Neuronal stem cell (in vitro differentiated cells): ENCODE results near the gene ZNF423.
A peak's percentile ranks its signal among the peaks of the same experiment; 100 is the strongest.

Experiments used
- DNase-seq: peaks from one replicate; pipeline ENCODE4 v3.0.0-alpha.2; 2013; ENCODE audit warnings: low spot score
- H2AFZ ChIP-seq: one replicate; pipeline ENCODE4 v1.6.1; 2013; ENCODE audit warnings: mild to moderate bottlenecking, low read length, inconsistent platforms
- H2AK5ac ChIP-seq: 2 replicates; pipeline ENCODE4 v1.6.1; 2013; ENCODE audit warnings: low read depth, mild to moderate bottlenecking, inconsistent platforms, low read length, moderate library complexity, mixed read lengths
- H2BK120ac ChIP-seq: 2 replicates; pipeline ENCODE4 v1.6.1; 2013; ENCODE audit warnings: low read depth, mild to moderate bottlenecking, inconsistent platforms, low read length, moderate library complexity, mixed read lengths
- H2BK12ac ChIP-seq: one replicate; pipeline ENCODE4 v1.6.1; 2013; ENCODE audit warnings: low read length, inconsistent platforms
- H2BK15ac ChIP-seq: 2 replicates; pipeline ENCODE4 v1.6.1; 2013; ENCODE audit warnings: mild to moderate bottlenecking, low read length, inconsistent platforms, mixed read lengths
- H2BK5ac ChIP-seq: one replicate; pipeline ENCODE4 v1.6.1; 2013; ENCODE audit warnings: inconsistent platforms, mild to moderate bottlenecking, low read length, moderate library complexity
- H3K14ac ChIP-seq: one replicate; pipeline ENCODE4 v1.6.1; 2013; ENCODE audit warnings: low read length, inconsistent platforms
- H3K18ac ChIP-seq: 2 replicates; pipeline ENCODE4 v1.6.1; 2013; ENCODE audit warnings: low read length, inconsistent platforms
- H3K23ac ChIP-seq: 2 replicates; pipeline ENCODE4 v1.6.1; 2013; ENCODE audit warnings: low read depth, mild to moderate bottlenecking, mixed read lengths, low read length, inconsistent platforms; ENCODE audit not compliant: poor library complexity
- H3K27ac ChIP-seq: replicated peaks from 3 replicates; pipeline ENCODE4 v1.5.1; 2013; ENCODE audit warnings: low read length, inconsistent platforms
- H3K27me3 ChIP-seq, 3 experiments: 2 replicates each; pipeline ENCODE4 v1.6.1; 2013; ENCODE audit warnings: low read length in 3 of 3, mild to moderate bottlenecking in 2 of 3, inconsistent platforms in 1 of 3, low read depth in 1 of 3, mixed read lengths in 1 of 3, moderate library complexity in 1 of 3; ENCODE audit not compliant: control insufficient read depth in 3 of 3, insufficient read depth in 3 of 3
- H3K36me3 ChIP-seq, 2 donors: replicated peaks in 1 of 2; 2 replicates each; pipeline ENCODE4 v1.6.1; 2013; ENCODE audit warnings: low read length in 2 of 2; ENCODE audit not compliant: control insufficient read depth in 2 of 2, insufficient read depth in 2 of 2
- H3K4ac ChIP-seq: 2 replicates; pipeline ENCODE4 v1.6.1; 2013; ENCODE audit warnings: inconsistent platforms, mild to moderate bottlenecking, low read length, moderate library complexity
- H3K4me1 ChIP-seq, 2 donors: 1 replicate in 1 of 2; 2 replicates in 1 of 2; pipeline ENCODE4 v1.6.1; 2013; ENCODE audit warnings: low read length in 2 of 2, low read depth in 1 of 2; ENCODE audit not compliant: control insufficient read depth in 2 of 2, insufficient read depth in 1 of 2
- H3K4me2 ChIP-seq: one replicate; pipeline ENCODE4 v1.6.1; 2013; ENCODE audit warnings: mild to moderate bottlenecking, low read length, inconsistent platforms; ENCODE audit not compliant: insufficient read depth, poor library complexity, severe bottlenecking
- H3K4me3 ChIP-seq, 2 donors: 2 replicates each; pipeline ENCODE4 v1.5.1; 2013; ENCODE audit warnings: low read length in 2 of 2, mild to moderate bottlenecking in 2 of 2, inconsistent platforms in 1 of 2, moderate library complexity in 1 of 2
- H3K79me1 ChIP-seq: one replicate; pipeline ENCODE4 v1.6.1; 2013; ENCODE audit warnings: low read depth, mild to moderate bottlenecking, inconsistent platforms, low read length, moderate library complexity
- H3K9ac ChIP-seq: one replicate; pipeline ENCODE4 v1.6.1; 2013; ENCODE audit warnings: mild to moderate bottlenecking, low read depth, low read length, inconsistent platforms; ENCODE audit not compliant: poor library complexity
- H3K9me3 ChIP-seq, 2 donors: replicated peaks in 1 of 2; 2 replicates each; pipeline versions ENCODE3 to v1.6.1; 2013; ENCODE audit warnings: low read length in 2 of 2, mild to moderate bottlenecking in 2 of 2, inconsistent platforms in 1 of 2, low read depth in 1 of 2, mixed read lengths in 1 of 2, moderate library complexity in 1 of 2; ENCODE audit not compliant: control insufficient read depth in 2 of 2, insufficient read depth in 1 of 2
- H4K8ac ChIP-seq: one replicate; pipeline ENCODE4 v1.6.1; 2013; ENCODE audit warnings: low read depth, mild to moderate bottlenecking, inconsistent platforms, low read length, moderate library complexity
- H4K91ac ChIP-seq: one replicate; pipeline ENCODE4 v1.6.1; 2013; ENCODE audit warnings: low read length, low read depth, mild to moderate bottlenecking, inconsistent platforms; ENCODE audit not compliant: poor library complexity
- WGBS, 2 donors: extraction: QIAGEN DNeasy Blood & Tissue Kit; methylation state at CpG; one replicate each; pipeline ENCODE4 v1.1.7; 2013; ENCODE audit warnings: missing lambda C conversion rate in 2 of 2, mixed read lengths in 1 of 2; ENCODE audit not compliant: insufficient read length in 2 of 2, insufficient replicate concordance in 1 of 2; ENCODE audit errors: extremely low coverage in 2 of 2; 5-methylcytosine and 5-hydroxymethylcytosine counted together

Gene ZNF423

GRCh38 chr16:49484451-49484849 lies 371.5 kb downstream of the ZNF423 start:
- H3K14ac ChIP-seq: no peak overlapping the region
- no peak overlapping the region for H3K4ac ChIP-seq
- no peak overlapping the region for H3K9ac ChIP-seq
- H2AK5ac ChIP-seq: no peak overlapping the region
- H3K27ac ChIP-seq: no peak overlapping the region
- H3K18ac ChIP-seq: no peak overlapping the region
- H2BK15ac ChIP-seq: no peak overlapping the region
- H3K27me3 ChIP-seq: peaks cover 0 to 4% (median 3%) of the 10 kb centered on the region in 3 experiments
- no peak overlapping the region for H3K4me2 ChIP-seq
- H3K4me3 ChIP-seq: no peak overlapping the region
- no peak overlapping the region for H2BK12ac ChIP-seq
- peaks cover 0 to 17% of the 10 kb centered on the region in 2 donors for H3K36me3 ChIP-seq
- no peak overlapping the region for H3K23ac ChIP-seq
- H3K9me3 ChIP-seq: peaks cover 0 to 4% of the 10 kb centered on the region in 2 donors
- no peak overlapping the region for H4K91ac ChIP-seq
- WGBS, 2 donors: no CpG with 5 or more reads among the region's 18 CpGs
- H4K8ac ChIP-seq: no peak overlapping the region
- no peaks in the 10 kb centered on the region for H3K79me1 ChIP-seq
- no peak overlapping the region for H2BK120ac ChIP-seq
- H3K4me1 ChIP-seq: no peaks in the 10 kb centered on the region
- DNase-seq: peak; percentile 42
- H2AFZ ChIP-seq: no peak overlapping the region
- H2BK5ac ChIP-seq: no peak overlapping the region

- H3K27ac ChIP-seq: no peak overlapping the region
- no peak overlapping the region for H2BK5ac ChIP-seq
- H3K79me1 ChIP-seq: no peaks in the 10 kb centered on the region
- peaks cover 0 to 4% of the 10 kb centered on the region in 2 donors for H3K9me3 ChIP-seq
- peak overlapping the region; percentile 33 for H3K18ac ChIP-seq
- H2AFZ ChIP-seq: no peak overlapping the region
- H4K91ac ChIP-seq: no peak overlapping the region
- WGBS, 2 donors: no CpG with 5 or more reads among the region's 22 CpGs
- H4K8ac ChIP-seq: no peak overlapping the region
- no peak overlapping the region for H3K9ac ChIP-seq
- no peak for DNase-seq
- peaks cover 0 to 12% of the 10 kb centered on the region in 2 donors for H3K36me3 ChIP-seq
- peak overlapping the region; percentile 85 for H2AK5ac ChIP-seq
- H3K14ac ChIP-seq: no peak overlapping the region
- no peak overlapping the region for H3K4me2 ChIP-seq
- no peak overlapping the region for H2BK15ac ChIP-seq
- H3K4ac ChIP-seq: no peak overlapping the region
- H3K23ac ChIP-seq: no peak overlapping the region
- H2BK12ac ChIP-seq: no peak overlapping the region
- H3K27me3 ChIP-seq: peaks cover 0 to 4% (median 3%) of the 10 kb centered on the region in 3 experiments
- H3K4me3 ChIP-seq: no peak overlapping the region
- no peaks in the 10 kb centered on the region for H3K4me1 ChIP-seq
- no peak overlapping the region for H2BK120ac ChIP-seq
Measured at GRCh38 chr16:49483651-49484450, 372.1 kb downstream of the ZNF423 start.

DNA sequence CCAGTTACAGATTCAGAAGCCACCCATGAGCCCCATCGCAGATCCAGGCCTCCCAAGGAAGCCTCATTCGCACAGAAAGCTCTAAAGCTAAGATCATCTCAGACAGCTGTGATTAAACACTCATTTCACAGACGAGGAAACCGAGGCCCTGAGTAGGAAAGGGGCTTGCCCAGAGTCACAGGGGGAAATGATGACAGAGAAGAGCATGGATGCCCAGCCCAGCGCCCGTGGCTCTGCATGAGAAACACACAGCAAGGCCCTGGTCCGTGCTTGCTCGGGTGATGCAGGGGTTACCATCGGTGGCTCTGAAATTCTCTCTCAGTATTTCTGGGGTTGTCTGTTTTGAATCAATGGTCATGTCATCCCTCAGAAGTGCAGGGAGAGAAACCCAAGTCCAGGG lies 372.7 kb downstream of the ZNF423 start:
- Histone ChIP-seq H2BK15ac (no peak overlapping the region), H4K91ac (no peak overlapping the region), H3K4me2 (no peak overlapping the region), H3K18ac (no peak overlapping the region), H3K9ac (no peak overlapping the region), H2BK5ac (no peak overlapping the region), H3K14ac (no peak overlapping the region), H3K79me1 (no peaks in the 10 kb centered on the region), H3K23ac (no peak overlapping the region), H4K8ac (no peak overlapping the region), H3K36me3 (peaks cover 0 to 6% of the 10 kb centered on the region in 2 donors), H2BK120ac (no peak overlapping the region), H3K27me3 (peaks cover 0 to 4% (median 3%) of the 10 kb centered on the region in 3 experiments), H3K4me3 (no peak overlapping the region), H3K27ac (no peak overlapping the region), H2AFZ (no peak overlapping the region), H3K4ac (no peak overlapping the region), H2AK5ac (peak overlapping the region; percentile 85), H3K4me1 (no peaks in the 10 kb centered on the region), H3K9me3 (peaks cover 0 to 4% of the 10 kb centered on the region in 2 donors), H2BK12ac (no peak overlapping the region)
- no CpG with 5 or more reads among the region's 9 CpGs for WGBS, 2 donors
- DNase-seq: no peak

DNA sequence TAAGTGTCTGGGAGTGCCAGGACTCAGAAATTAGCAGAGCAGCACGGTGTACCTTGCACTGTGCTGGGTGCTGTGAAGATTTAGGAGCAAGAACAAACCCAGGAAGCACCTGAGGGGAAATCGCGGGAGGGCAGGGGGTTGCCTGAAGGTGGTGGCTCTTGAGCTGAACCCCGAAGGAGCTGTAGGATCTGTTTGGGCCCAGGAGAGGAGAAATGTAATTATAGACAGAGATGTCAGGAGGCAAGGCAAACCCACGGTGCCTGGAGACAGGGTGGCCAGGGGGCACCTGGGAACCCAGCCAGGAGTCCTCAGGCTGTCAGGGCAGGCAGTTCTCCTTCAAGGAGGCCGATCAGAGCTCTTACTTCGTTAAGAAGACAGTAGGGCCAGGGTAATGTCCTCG lies 373.2 kb downstream of the ZNF423 start:
- Histone ChIP-seq H3K4me3 (no peak overlapping the region), H4K8ac (no peak overlapping the region)

More for the DNA sequence above, 373.2 kb downstream of the ZNF423 start:
- no peak overlapping the region for H2AK5ac ChIP-seq
- H2BK15ac ChIP-seq: no peak overlapping the region
- H3K14ac ChIP-seq: no peak overlapping the region
- peaks cover 0 to 4% of the 10 kb centered on the region in 2 donors for H3K9me3 ChIP-seq
- H4K91ac ChIP-seq: no peak overlapping the region
- H3K18ac ChIP-seq: no peak overlapping the region
- no peak overlapping the region for H3K23ac ChIP-seq
- H3K79me1 ChIP-seq: no peaks in the 10 kb centered on the region
- H2BK120ac ChIP-seq: no peak overlapping the region
- peaks cover 0 to 4% (median 3%) of the 10 kb centered on the region in 3 experiments for H3K27me3 ChIP-seq
- H3K4me1 ChIP-seq: no peaks in the 10 kb centered on the region
- no CpG with 5 or more reads among the region's 8 CpGs for WGBS, 2 donors
- H2BK12ac ChIP-seq: no peak overlapping the region
- H3K36me3 ChIP-seq: peaks cover 0 to under 1% of the 10 kb centered on the region in 2 donors
- no peak for DNase-seq
- H3K4me2 ChIP-seq: no peak overlapping the region
- no peak overlapping the region for H2BK5ac ChIP-seq
- H3K9ac ChIP-seq: no peak overlapping the region
- H3K4ac ChIP-seq: no peak overlapping the region
- no peak overlapping the region for H2AFZ ChIP-seq
- H3K27ac ChIP-seq: no peak overlapping the region
